HCT116 (cell line): ENCODE measurements around the gene COL23A1. TPM values are rescaled to one million over a fixed set of nuclear protein-coding genes. Genes with fewer than 3 reads are reported as not detected.

Experiments used
- ATAC-seq: fragments of 200-7000 bp; cut with Tn5 transposase; 2 replicates; pipeline ENCODE4 v1.9.1; 2020; ENCODE audit warnings: mild to moderate bottlenecking, moderate library complexity
- BruUV-seq: library from RNA; stranded (reverse); fragments of 400-500 nt; replicated peaks from 2 replicates; lab custom pipeline; 2021; lab: Mats Ljungman, UMichigan
- CTCF ChIA-PET: fragments of 300-600 bp; sonication (Branson Sonifier 250); formaldehyde crosslinking; loops from one replicate; lab custom pipeline; 2021; ENCODE audit warnings: antibody characterized with exemption; lab: Charles Lee
- POLR2A ChIA-PET: fragments of 300-600, 350-600 bp; sonication (Branson Sonifier 250); formaldehyde crosslinking; loops from one replicate; lab custom pipeline; 2021; ENCODE audit warnings: antibody characterized with exemption; lab: Charles Lee
- RAD21 ChIA-PET, 2 experiments: fragments of 300-600 bp; sonication (Branson Sonifier 250); formaldehyde crosslinking; loops; one replicate each; lab custom pipeline; 2023; ENCODE audit warnings: low total read pairs in 2 of 2; ENCODE audit not compliant: uncharacterized antibody in 2 of 2, unreplicated experiment in 2 of 2, low non-redundant PET in 1 of 2; lab: Charles Lee
- DNase-seq: peaks from one replicate; pipeline ENCODE4 v3.0.0-alpha.2; 2010; ENCODE audit warnings: low read depth, low spot score
- H2AFZ ChIP-seq: fragments of 200-600 bp; shearing (Covaris generic), sonication (generic); 2 replicates; pipeline ENCODE4 v1.6.1; 2017; ENCODE audit warnings: low read depth, mixed run types, mixed read lengths, antibody characterized with exemption, low read length; ENCODE audit not compliant: poor library complexity, severe bottlenecking
- H3K27ac ChIP-seq: 2 replicates; pipeline ENCODE4 v1.5.1; 2012; ENCODE audit warnings: low read depth, low read length
- H3K27me3 ChIP-seq: fragments of 200-600 bp; sonication (generic); 2 replicates; pipeline ENCODE4 v1.6.1; 2016; ENCODE audit warnings: mixed run types, low read length, mixed read lengths; ENCODE audit not compliant: insufficient read depth
- H3K36me3 ChIP-seq, 2 experiments: fragments of 200-500 bp in 1 of 2; fragments of 200-600 bp in 1 of 2; sonication (Bioruptor generic) in 1 of 2; sonication (generic) in 1 of 2; 2 replicates each; pipeline versions ENCODE4 v1.5.1 to v1.6.1; 2014 to 2016; ENCODE audit warnings: low read length in 2 of 2, inconsistent platforms in 1 of 2, mixed read lengths in 1 of 2, mixed run types in 1 of 2; ENCODE audit not compliant: insufficient read depth in 2 of 2, control insufficient read depth in 1 of 2
- H3K4me1 ChIP-seq, 2 experiments: fragments of 200-600 bp in 1 of 2; sonication (generic) in 1 of 2; 2 replicates each; pipeline versions ENCODE4 v1.5.1 to v1.6.1; 2012 to 2017; ENCODE audit warnings: low read length in 2 of 2, inconsistent platforms in 1 of 2, mild to moderate bottlenecking in 1 of 2, mixed read lengths in 1 of 2, mixed run types in 1 of 2, moderate library complexity in 1 of 2; ENCODE audit not compliant: insufficient read depth in 2 of 2, control insufficient read depth in 1 of 2
- H3K4me2 ChIP-seq: fragments of 200-600 bp; sonication (generic); 2 replicates; pipeline ENCODE4 v1.6.1; 2017; ENCODE audit warnings: mixed run types, low read length, mixed read lengths
- H3K4me3 ChIP-seq, 2 experiments: fragments of 200-600 bp in 1 of 2; sonication (generic) in 1 of 2; replicated peaks in 1 of 2; 2 replicates each; pipeline ENCODE4 v1.5.1; 2011 to 2016; ENCODE audit warnings: low read length in 2 of 2, control low read depth in 1 of 2, low read depth in 1 of 2, mild to moderate bottlenecking in 1 of 2, mixed read lengths in 1 of 2, mixed run types in 1 of 2
- H3K79me2 ChIP-seq: fragments of 200-600 bp; sonication (generic); 2 replicates; pipeline ENCODE4 v1.6.1; 2017; ENCODE audit warnings: mild to moderate bottlenecking, mixed run types, low read length, moderate library complexity, mixed read lengths; ENCODE audit not compliant: insufficient read depth
- H3K9ac ChIP-seq: fragments of 200-600 bp; sonication (generic); 2 replicates; pipeline ENCODE4 v1.6.1; 2016; ENCODE audit warnings: low read length, mixed read lengths
- H3K9me2 ChIP-seq: fragments of 200-600 bp; sonication (generic), shearing (Covaris generic); 2 replicates; pipeline ENCODE4 v1.6.1; 2017; ENCODE audit warnings: mixed run types, mild to moderate bottlenecking, moderate library complexity; ENCODE audit not compliant: insufficient read depth
- H3K9me3 ChIP-seq, 2 experiments: fragments of 200-500 bp in 1 of 2; fragments of 200-600 bp in 1 of 2; sonication (Bioruptor generic) in 1 of 2; sonication (generic) in 1 of 2; 2 replicates each; pipeline ENCODE4 v1.6.1; 2014 to 2017; ENCODE audit warnings: low read length in 2 of 2, mixed read lengths in 2 of 2, inconsistent platforms in 1 of 2, low read depth in 1 of 2, mild to moderate bottlenecking in 1 of 2, mixed run types in 1 of 2, moderate library complexity in 1 of 2; ENCODE audit not compliant: control insufficient read depth in 1 of 2, insufficient read depth in 1 of 2
- H4K20me1 ChIP-seq: fragments of 200-600 bp; sonication (generic), shearing (Covaris generic); 2 replicates; pipeline ENCODE4 v1.6.1; 2017; ENCODE audit warnings: mixed run types, mild to moderate bottlenecking, moderate library complexity; ENCODE audit not compliant: insufficient read depth
- CEBPB ChIP-seq: IDR thresholded peaks from 2 replicates; pipeline ENCODE4 v1.6.1; 2012; ENCODE audit warnings: low read depth
- EZH2 ChIP-seq: fragments of 200-600 bp; sonication (generic); IDR thresholded peaks from 2 replicates; pipeline ENCODE4 v1.6.1; 2017; ENCODE audit warnings: antibody characterized with exemption, mixed run types
- EZH2phosphoT487 ChIP-seq: fragments of 200-600 bp; IDR thresholded peaks from 2 replicates; pipeline ENCODE4 v1.6.1; 2018; ENCODE audit warnings: antibody characterized with exemption, borderline replicate concordance
- FOSL1 ChIP-seq: IDR thresholded peaks from 2 replicates; pipeline ENCODE4 v1.6.1; 2012; ENCODE audit warnings: low read depth
- POLR2A ChIP-seq: IDR thresholded peaks from 2 replicates; pipeline ENCODE4 v1.7.0; 2011; ENCODE audit warnings: borderline replicate concordance; ENCODE audit not compliant: insufficient read depth, insufficient read length; ENCODE audit errors: extremely low read depth
- SIN3A ChIP-seq: IDR thresholded peaks from 2 replicates; pipeline ENCODE4 v1.6.1; 2012; ENCODE audit warnings: low read depth
- SRF ChIP-seq: IDR thresholded peaks from 2 replicates; pipeline ENCODE4 v1.6.1; 2012; ENCODE audit warnings: low read depth
- TCF7L2 ChIP-seq: IDR thresholded peaks from 2 replicates; pipeline ENCODE4 v1.7.0; 2011; ENCODE audit warnings: borderline replicate concordance, inconsistent platforms; ENCODE audit not compliant: insufficient read depth, insufficient read length; ENCODE audit errors: extremely low read depth
- YY1 ChIP-seq: IDR thresholded peaks from 2 replicates; pipeline ENCODE4 v1.6.1; 2011; ENCODE audit warnings: low read length, low read depth, moderate library complexity, mild to moderate bottlenecking; ENCODE audit not compliant: insufficient replicate concordance; ENCODE audit errors: extremely low read depth
- ZFX ChIP-seq: fragments of 450-650 bp; IDR thresholded peaks from 2 replicates; pipeline ENCODE4 v1.6.1; 2017
- ZNF274 ChIP-seq: fragments of 200-500 bp; sonication (Bioruptor generic); IDR thresholded peaks from 2 replicates; pipeline ENCODE4 v1.6.1; 2014; ENCODE audit warnings: mild to moderate bottlenecking, low read depth, low read length, inconsistent platforms
- intact Hi-C: fragments of 100-400 bp; cut with micrococcal nuclease; formaldehyde crosslinking; loops from 2 replicates; pipeline ENCODE4 v1.10.0; 2022
- total RNA-seq: library from RNA; stranded (reverse); gene quantifications from one replicate; pipeline ENCODE4 v1.2.1, GENCODE V29; 2021; ENCODE audit not compliant: unreplicated experiment
- TF ChIP-seq, protein P1 (sequence below): IDR thresholded peaks from 2 replicates; pipeline ENCODE4 v1.6.1; 2012
- TF ChIP-seq, protein P2 (sequence below): IDR thresholded peaks from 2 replicates; pipeline ENCODE4 v1.6.1; 2012; ENCODE audit warnings: low read depth

COL23A1 gene
- total RNA-seq, 1 experiment from 2014 or later, result not detected

GRCh38 chr5:178416206-178416882 is 173.8 kb downstream of the COL23A1 start:
- TF ChIP-seq, protein P1, sequence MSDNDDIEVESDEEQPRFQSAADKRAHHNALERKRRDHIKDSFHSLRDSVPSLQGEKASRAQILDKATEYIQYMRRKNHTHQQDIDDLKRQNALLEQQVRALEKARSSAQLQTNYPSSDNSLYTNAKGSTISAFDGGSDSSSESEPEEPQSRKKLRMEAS, result no peak
- TF ChIP-seq CEBPB (no peak), ZFX (no peak), POLR2A (no peak), FOSL1 (no peak), YY1 (no peak), SRF (no peak), TCF7L2 (no peak), EZH2phosphoT487 (no peak), ZNF274 (no peak), SIN3A (no peak), EZH2 (no peak)
- TF ChIP-seq, protein P2, sequence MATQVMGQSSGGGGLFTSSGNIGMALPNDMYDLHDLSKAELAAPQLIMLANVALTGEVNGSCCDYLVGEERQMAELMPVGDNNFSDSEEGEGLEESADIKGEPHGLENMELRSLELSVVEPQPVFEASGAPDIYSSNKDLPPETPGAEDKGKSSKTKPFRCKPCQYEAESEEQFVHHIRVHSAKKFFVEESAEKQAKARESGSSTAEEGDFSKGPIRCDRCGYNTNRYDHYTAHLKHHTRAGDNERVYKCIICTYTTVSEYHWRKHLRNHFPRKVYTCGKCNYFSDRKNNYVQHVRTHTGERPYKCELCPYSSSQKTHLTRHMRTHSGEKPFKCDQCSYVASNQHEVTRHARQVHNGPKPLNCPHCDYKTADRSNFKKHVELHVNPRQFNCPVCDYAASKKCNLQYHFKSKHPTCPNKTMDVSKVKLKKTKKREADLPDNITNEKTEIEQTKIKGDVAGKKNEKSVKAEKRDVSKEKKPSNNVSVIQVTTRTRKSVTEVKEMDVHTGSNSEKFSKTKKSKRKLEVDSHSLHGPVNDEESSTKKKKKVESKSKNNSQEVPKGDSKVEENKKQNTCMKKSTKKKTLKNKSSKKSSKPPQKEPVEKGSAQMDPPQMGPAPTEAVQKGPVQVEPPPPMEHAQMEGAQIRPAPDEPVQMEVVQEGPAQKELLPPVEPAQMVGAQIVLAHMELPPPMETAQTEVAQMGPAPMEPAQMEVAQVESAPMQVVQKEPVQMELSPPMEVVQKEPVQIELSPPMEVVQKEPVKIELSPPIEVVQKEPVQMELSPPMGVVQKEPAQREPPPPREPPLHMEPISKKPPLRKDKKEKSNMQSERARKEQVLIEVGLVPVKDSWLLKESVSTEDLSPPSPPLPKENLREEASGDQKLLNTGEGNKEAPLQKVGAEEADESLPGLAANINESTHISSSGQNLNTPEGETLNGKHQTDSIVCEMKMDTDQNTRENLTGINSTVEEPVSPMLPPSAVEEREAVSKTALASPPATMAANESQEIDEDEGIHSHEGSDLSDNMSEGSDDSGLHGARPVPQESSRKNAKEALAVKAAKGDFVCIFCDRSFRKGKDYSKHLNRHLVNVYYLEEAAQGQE, result no peak
- TF ChIP-seq, all 23 proteins: peak for 0
- H3K36me3 ChIP-seq, result no peaks in the 10 kb centered on the region
- no TSS peak for BruUV-seq
- H3K79me2 ChIP-seq, result no peaks in the 10 kb centered on the region
- no peaks in the 10 kb centered on the region for H3K9me3 ChIP-seq
- intact Hi-C loops, result no loop called here
- DNase-seq, result no peak
- no peaks in the 10 kb centered on the region for H3K9me2 ChIP-seq
- ChIA-PET RAD21 (no interaction called here), POLR2A (no interaction called here), CTCF (no interaction called here)
- ATAC-seq, result no peak
- H3K9ac ChIP-seq, result no peak overlapping the region
- H3K27ac ChIP-seq, result no peak overlapping the region
- peaks cover 20% of the 10 kb centered on the region; the same call in 1 of the 2 replicates for H3K27me3 ChIP-seq
- no peaks in the 10 kb centered on the region for H4K20me1 ChIP-seq
- no peak overlapping the region for H2AFZ ChIP-seq
- H3K4me1 ChIP-seq, result no peaks in the 10 kb centered on the region
- H3K4me2 ChIP-seq, result no peak overlapping the region
- H3K4me3 ChIP-seq, result no peak overlapping the region
